WTC11 (cell line): ENCODE data around the gene RBP7. TPM values are rescaled to one million over a fixed set of nuclear protein-coding genes. Genes with fewer than 3 reads are reported as not detected.

ENCODE experiments used
- ATAC-seq: fragments of 200-7000 bp; cut with Tn5 transposase; 2 replicates; pipeline ENCODE4 v1.10.0; 2021; ENCODE audit warnings: mild to moderate bottlenecking, moderate library complexity
- CTCF ChIA-PET: fragments of 300-600 bp; sonication (Branson Sonifier 250); formaldehyde crosslinking; loops from one replicate; lab custom pipeline; 2021; ENCODE audit warnings: antibody characterized with exemption; lab: Charles Lee
- POLR2A ChIA-PET: fragments of 350-600 bp; sonication (Branson Sonifier 250); formaldehyde crosslinking; loops from one replicate; lab custom pipeline; 2021; ENCODE audit warnings: antibody characterized with exemption; lab: Charles Lee
- DNase-seq: peaks from one replicate; pipeline ENCODE4 v3.0.0; 2021; ENCODE audit warnings: low spot score
- H3K27ac Mint-ChIP-seq: 2 replicates; pipeline ENCODE4 v1.8.0; 2021; ENCODE audit warnings: mixed read lengths
- H3K27me3 Mint-ChIP-seq: 2 replicates; pipeline ENCODE4 v1.8.0; 2021; ENCODE audit warnings: low read depth, mild to moderate bottlenecking, moderate library complexity, mixed read lengths
- H3K36me3 Mint-ChIP-seq: 2 replicates; pipeline ENCODE4 v1.8.0; 2021; ENCODE audit warnings: mixed read lengths
- H3K4me1 Mint-ChIP-seq: 2 replicates; pipeline ENCODE4 v1.8.0; 2022; ENCODE audit warnings: mixed read lengths
- H3K4me3 Mint-ChIP-seq: 2 replicates; pipeline ENCODE4 v1.8.0; 2021; ENCODE audit warnings: mild to moderate bottlenecking, moderate library complexity, mixed read lengths
- H3K9me3 Mint-ChIP-seq: 2 replicates; pipeline ENCODE4 v1.8.0; 2021; ENCODE audit warnings: mixed read lengths
- ATF1 ChIP-seq: sonication (generic); formaldehyde crosslinking; IDR thresholded peaks from 2 replicates; pipeline ENCODE4 v1.8.1; 2023; ENCODE audit warnings: mild to moderate bottlenecking, moderate library complexity, missing genetic modification reagents
- FOXP1 ChIP-seq: sonication (generic); formaldehyde crosslinking; IDR thresholded peaks from 2 replicates; pipeline ENCODE4 v1.8.0; 2022; ENCODE audit warnings: missing genetic modification reagents, mild to moderate bottlenecking, moderate library complexity, borderline replicate concordance
- HMGA2 ChIP-seq: fragments of 250-450 bp; sonication (Bioruptor Pico); IDR thresholded peaks from 2 replicates; pipeline ENCODE4 v1.4.0; 2021; ENCODE audit warnings: mild to moderate bottlenecking, moderate library complexity
- JAZF1 ChIP-seq: fragments of 250-450 bp; sonication (Bioruptor Pico); IDR thresholded peaks from 2 replicates; pipeline ENCODE4 v1.9.0; 2021; ENCODE audit warnings: moderate library complexity, mild to moderate bottlenecking, inconsistent platforms
- MXD4 ChIP-seq: fragments of 250-450 bp; sonication (Bioruptor Pico); IDR thresholded peaks from 2 replicates; pipeline ENCODE4 v1.8.0; 2021; ENCODE audit warnings: mild to moderate bottlenecking, moderate library complexity, borderline replicate concordance
- NFATC4 ChIP-seq: fragments of 250-450 bp; sonication (Bioruptor Pico); IDR thresholded peaks from 2 replicates; pipeline ENCODE4 v1.9.0; 2021; ENCODE audit warnings: mild to moderate bottlenecking
- NR2C2 ChIP-seq: sonication (generic); formaldehyde crosslinking; IDR thresholded peaks from 2 replicates; pipeline ENCODE4 v1.8.0; 2022; ENCODE audit warnings: mild to moderate bottlenecking, missing genetic modification reagents
- OVOL2 ChIP-seq: fragments of 250-450 bp; sonication (Bioruptor Pico); IDR thresholded peaks from 2 replicates; pipeline ENCODE4 v1.9.0; 2021; ENCODE audit warnings: mild to moderate bottlenecking, borderline replicate concordance
- PRRX2 ChIP-seq: fragments of 250-450 bp; sonication (Bioruptor Pico); IDR thresholded peaks from 2 replicates; pipeline ENCODE4 v1.8.0; 2021; ENCODE audit warnings: mild to moderate bottlenecking
- RORB ChIP-seq: fragments of 250-450 bp; sonication (Bioruptor Pico); IDR thresholded peaks from 2 replicates; pipeline ENCODE4 v1.9.0; 2021; ENCODE audit warnings: mild to moderate bottlenecking
- SP1 ChIP-seq: sonication (generic); formaldehyde crosslinking; conservative IDR thresholded peaks from 2 replicates; pipeline ENCODE4 v1.8.1; 2022; ENCODE audit warnings: missing genetic modification reagents
- ZBTB21 ChIP-seq: sonication (generic); formaldehyde crosslinking; IDR thresholded peaks from 2 replicates; pipeline ENCODE4 v1.8.1; 2023; ENCODE audit warnings: mild to moderate bottlenecking, missing genetic modification reagents, borderline replicate concordance
- ZNF121 ChIP-seq: sonication (generic); formaldehyde crosslinking; IDR thresholded peaks from 2 replicates; pipeline ENCODE4 v1.8.0; 2023; ENCODE audit warnings: missing genetic modification reagents
- ZNF396 ChIP-seq: fragments of 250-450 bp; sonication (Bioruptor Pico); IDR thresholded peaks from 2 replicates; pipeline ENCODE4 v1.8.0; 2021; ENCODE audit warnings: mild to moderate bottlenecking, moderate library complexity, borderline replicate concordance
- ZNF416 ChIP-seq: fragments of 250-450 bp; sonication (Bioruptor Pico); IDR thresholded peaks from 2 replicates; pipeline ENCODE4 v1.9.0; 2021; ENCODE audit warnings: mild to moderate bottlenecking, inconsistent platforms
- total RNA-seq: library from RNA; stranded (reverse); gene quantifications from 3 replicates; pipeline ENCODE4 v1.2.3, GENCODE V29; 2021
- TF ChIP-seq, protein P1 (sequence below): sonication (generic); formaldehyde crosslinking; IDR thresholded peaks from 2 replicates; pipeline ENCODE4 v1.8.0; 2022; ENCODE audit warnings: mild to moderate bottlenecking, missing genetic modification reagents
- TF ChIP-seq, protein P2 (sequence below): sonication (generic); formaldehyde crosslinking; IDR thresholded peaks from 2 replicates; pipeline ENCODE4 v1.8.1; 2023; ENCODE audit warnings: mild to moderate bottlenecking, missing genetic modification reagents, moderate library complexity
- TF ChIP-seq, protein P3 (sequence below): sonication (generic); formaldehyde crosslinking; IDR thresholded peaks from 2 replicates; pipeline ENCODE4 v1.8.0; 2022; ENCODE audit warnings: mild to moderate bottlenecking, missing genetic modification reagents
- TF ChIP-seq, protein P4 (sequence below): fragments of 250-450 bp; sonication (Bioruptor Pico); conservative IDR thresholded peaks from 2 replicates; pipeline ENCODE4 v1.9.0; 2021; ENCODE audit warnings: mild to moderate bottlenecking
- TF ChIP-seq, protein P5 (sequence below): sonication (generic); formaldehyde crosslinking; IDR thresholded peaks from 2 replicates; pipeline ENCODE4 v1.8.1; 2022; ENCODE audit warnings: mild to moderate bottlenecking, missing genetic modification reagents, moderate library complexity, borderline replicate concordance
- TF ChIP-seq, protein P6 (sequence below): sonication (generic); formaldehyde crosslinking; IDR thresholded peaks from 2 replicates; pipeline ENCODE4 v1.8.1; 2022; ENCODE audit warnings: missing genetic modification reagents, borderline replicate concordance
- TF ChIP-seq, protein P7 (sequence below): sonication (generic); formaldehyde crosslinking; conservative IDR thresholded peaks from 2 replicates; pipeline ENCODE4 v1.8.1; 2022; ENCODE audit warnings: mild to moderate bottlenecking, missing genetic modification reagents
- TF ChIP-seq, protein P8 (sequence below): sonication (generic); formaldehyde crosslinking; IDR thresholded peaks from 2 replicates; pipeline ENCODE4 v1.8.1; 2023; ENCODE audit warnings: mild to moderate bottlenecking, missing genetic modification reagents, moderate library complexity

RBP7 gene
- total RNA-seq, 1 experiment from 2014 or later: 3.2 TPM

DNA sequence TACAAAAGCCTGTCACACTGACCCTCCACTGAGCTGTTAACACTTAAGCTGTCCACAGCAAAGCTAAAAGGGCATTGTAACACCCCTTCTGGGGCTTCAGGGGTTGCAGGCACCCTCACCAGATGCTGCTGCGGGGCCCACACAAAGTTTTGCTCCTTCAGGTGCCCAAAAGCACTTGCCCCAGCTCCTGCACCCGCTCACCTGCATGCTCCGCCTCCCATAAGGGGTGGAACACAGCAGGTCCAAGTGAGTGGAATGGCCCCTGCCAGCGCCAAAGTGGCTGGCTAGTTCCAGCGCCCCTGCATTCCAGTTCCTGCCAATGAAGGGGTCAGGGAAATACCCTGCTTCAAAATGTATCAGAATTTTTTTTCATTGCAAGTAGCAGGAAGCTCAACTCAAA, 7.3 kb upstream of the RBP7 start:
- no peak for ATAC-seq
- DNase-seq: no peak
- ChIA-PET POLR2A (interaction anchor here (0.6 kb wide), 1 partner anchor 44 kb away, joined by 3 read pairs; no protein-coding TSS in a partner anchor), CTCF (interaction anchor here (1.0 kb wide), 1 partner anchor 90 kb away, joined by 3 read pairs; no protein-coding TSS in a partner anchor)
- Mint-ChIP-seq H3K27me3 (peaks cover 8% of the 10 kb centered on the region), H3K4me1 (no peaks in the 10 kb centered on the region), H3K36me3 (no peaks in the 10 kb centered on the region), H3K27ac (no peak overlapping the region), H3K9me3 (no peaks in the 10 kb centered on the region), H3K4me3 (no peak overlapping the region)
- no peak for TF ChIP-seq HMGA2 (CRISPR knock-in tag)
- TF ChIP-seq OVOL2 (CRISPR knock-in tag): no peak
- no peak for TF ChIP-seq ZNF396 (CRISPR knock-in tag)

DNA sequence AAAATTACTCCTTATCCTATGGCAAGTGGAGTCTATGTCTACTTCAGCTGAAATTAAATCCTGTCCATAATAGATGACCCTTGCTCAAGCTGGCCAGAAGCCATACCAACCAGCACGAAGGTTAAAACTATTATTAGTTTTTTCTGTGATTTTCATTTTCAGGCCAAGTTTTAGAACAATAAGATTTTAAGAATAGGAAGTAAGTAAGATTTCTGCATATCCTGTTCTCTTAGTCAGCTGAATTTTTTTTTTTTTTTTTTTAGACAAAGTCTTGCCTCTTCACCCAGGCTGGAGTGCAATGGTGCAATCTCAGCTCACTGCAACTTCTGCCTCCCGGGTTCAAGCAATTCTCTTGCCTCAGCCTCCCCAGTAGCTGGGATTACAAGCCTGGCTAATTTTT, 6.1 kb upstream of the RBP7 start:
- POLR2A ChIA-PET: no interaction called here

DNA sequence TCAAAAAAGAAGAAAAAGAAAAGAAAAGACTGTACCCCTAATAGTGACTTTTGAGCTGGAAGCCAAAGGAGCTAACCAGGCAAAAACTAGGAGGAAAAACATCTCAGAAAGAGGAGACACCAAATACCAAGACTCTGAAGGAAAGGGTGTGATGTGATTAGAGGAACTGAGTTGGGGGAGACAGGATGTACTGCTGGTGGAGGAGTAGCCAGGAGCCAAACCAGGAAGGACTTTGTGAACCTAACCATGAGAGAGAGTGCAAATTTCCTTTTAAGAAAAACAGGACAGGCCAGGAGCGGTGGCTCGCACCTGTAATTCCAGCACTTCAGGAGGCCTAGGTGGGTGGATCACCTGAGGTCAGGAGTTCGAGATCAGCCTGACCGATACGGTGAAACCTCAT, 4.1 kb upstream of the RBP7 start:
- Mint-ChIP-seq H3K4me1 (peaks cover 4% of the 10 kb centered on the region; the same call in 1 of the 2 replicates), H3K4me3 (no peak overlapping the region), H3K9me3 (no peaks in the 10 kb centered on the region), H3K36me3 (no peaks in the 10 kb centered on the region), H3K27ac (no peak overlapping the region), H3K27me3 (peaks cover 37% of the 10 kb centered on the region)
- ATAC-seq (no peak), DNase-seq (no peak)
- ChIA-PET CTCF (no interaction called here), POLR2A (no interaction called here)
- no peak for TF ChIP-seq ZBTB21
- TF ChIP-seq, protein P1, sequence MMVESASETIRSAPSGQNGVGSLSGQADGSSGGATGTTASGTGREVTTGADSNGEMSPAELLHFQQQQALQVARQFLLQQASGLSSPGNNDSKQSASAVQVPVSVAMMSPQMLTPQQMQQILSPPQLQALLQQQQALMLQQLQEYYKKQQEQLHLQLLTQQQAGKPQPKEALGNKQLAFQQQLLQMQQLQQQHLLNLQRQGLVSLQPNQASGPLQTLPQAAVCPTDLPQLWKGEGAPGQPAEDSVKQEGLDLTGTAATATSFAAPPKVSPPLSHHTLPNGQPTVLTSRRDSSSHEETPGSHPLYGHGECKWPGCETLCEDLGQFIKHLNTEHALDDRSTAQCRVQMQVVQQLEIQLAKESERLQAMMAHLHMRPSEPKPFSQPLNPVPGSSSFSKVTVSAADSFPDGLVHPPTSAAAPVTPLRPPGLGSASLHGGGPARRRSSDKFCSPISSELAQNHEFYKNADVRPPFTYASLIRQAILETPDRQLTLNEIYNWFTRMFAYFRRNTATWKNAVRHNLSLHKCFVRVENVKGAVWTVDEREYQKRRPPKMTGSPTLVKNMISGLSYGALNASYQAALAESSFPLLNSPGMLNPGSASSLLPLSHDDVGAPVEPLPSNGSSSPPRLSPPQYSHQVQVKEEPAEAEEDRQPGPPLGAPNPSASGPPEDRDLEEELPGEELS (CRISPR knock-in tag): no peak
- TF ChIP-seq, protein P2, sequence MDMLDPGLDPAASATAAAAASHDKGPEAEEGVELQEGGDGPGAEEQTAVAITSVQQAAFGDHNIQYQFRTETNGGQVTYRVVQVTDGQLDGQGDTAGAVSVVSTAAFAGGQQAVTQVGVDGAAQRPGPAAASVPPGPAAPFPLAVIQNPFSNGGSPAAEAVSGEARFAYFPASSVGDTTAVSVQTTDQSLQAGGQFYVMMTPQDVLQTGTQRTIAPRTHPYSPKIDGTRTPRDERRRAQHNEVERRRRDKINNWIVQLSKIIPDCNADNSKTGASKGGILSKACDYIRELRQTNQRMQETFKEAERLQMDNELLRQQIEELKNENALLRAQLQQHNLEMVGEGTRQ (CRISPR knock-in tag): no peak
- TF ChIP-seq, protein P3, sequence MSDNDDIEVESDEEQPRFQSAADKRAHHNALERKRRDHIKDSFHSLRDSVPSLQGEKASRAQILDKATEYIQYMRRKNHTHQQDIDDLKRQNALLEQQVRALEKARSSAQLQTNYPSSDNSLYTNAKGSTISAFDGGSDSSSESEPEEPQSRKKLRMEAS: no peak
- TF ChIP-seq SP1: no peak
- no peak for TF ChIP-seq MXD4 (CRISPR knock-in tag)
- TF ChIP-seq, protein P4, sequence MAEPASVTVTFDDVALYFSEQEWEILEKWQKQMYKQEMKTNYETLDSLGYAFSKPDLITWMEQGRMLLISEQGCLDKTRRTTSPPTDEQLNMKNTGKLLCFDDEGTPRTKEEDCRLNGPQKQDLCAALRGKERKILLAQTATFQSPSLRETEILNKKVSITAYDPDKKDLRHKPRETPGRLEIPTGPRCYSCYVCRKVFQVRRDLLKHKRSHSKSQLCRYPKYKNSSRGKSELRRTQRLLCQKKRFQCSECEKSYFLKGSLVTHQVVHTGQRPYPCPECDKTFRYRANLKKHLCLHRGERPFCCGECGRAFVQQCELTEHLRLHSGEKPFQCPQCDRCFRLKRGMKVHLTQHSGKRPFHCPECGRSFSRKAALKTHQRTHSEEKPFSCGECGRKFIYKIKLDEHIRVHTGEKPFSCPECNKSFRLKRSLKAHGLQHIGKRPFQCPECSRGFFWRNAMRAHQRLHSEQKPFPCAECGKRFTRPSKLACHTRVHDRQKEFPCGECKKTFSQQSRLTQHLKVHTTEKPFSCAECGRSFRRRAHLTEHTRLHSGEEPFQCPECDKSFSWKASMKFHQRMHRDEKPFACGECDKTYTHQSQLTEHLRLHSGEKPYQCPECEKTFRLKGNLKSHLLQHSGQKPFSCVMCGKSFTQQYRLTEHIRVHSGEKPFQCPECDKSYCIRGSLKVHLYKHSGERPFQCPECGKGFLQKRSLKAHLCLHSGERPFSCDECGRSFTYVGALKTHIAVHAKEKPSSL (CRISPR knock-in tag): no peak
- TF ChIP-seq ZNF416: no peak
- TF ChIP-seq ZNF121: no peak
- TF ChIP-seq JAZF1 (CRISPR knock-in tag): no peak
- TF ChIP-seq FOXP1 (CRISPR knock-in tag): no peak
- TF ChIP-seq NR2C2 (CRISPR knock-in tag): no peak
- no peak for TF ChIP-seq HMGA2 (CRISPR knock-in tag)
- TF ChIP-seq, protein P5, sequence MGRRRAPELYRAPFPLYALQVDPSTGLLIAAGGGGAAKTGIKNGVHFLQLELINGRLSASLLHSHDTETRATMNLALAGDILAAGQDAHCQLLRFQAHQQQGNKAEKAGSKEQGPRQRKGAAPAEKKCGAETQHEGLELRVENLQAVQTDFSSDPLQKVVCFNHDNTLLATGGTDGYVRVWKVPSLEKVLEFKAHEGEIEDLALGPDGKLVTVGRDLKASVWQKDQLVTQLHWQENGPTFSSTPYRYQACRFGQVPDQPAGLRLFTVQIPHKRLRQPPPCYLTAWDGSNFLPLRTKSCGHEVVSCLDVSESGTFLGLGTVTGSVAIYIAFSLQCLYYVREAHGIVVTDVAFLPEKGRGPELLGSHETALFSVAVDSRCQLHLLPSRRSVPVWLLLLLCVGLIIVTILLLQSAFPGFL (CRISPR knock-in tag): no peak
- TF ChIP-seq RORB: no peak
- no peak for TF ChIP-seq ZNF396 (CRISPR knock-in tag)

More for the DNA sequence above, 6.1 kb upstream of the RBP7 start:
- ATAC-seq (no peak), DNase-seq (no peak)
- Mint-ChIP-seq H3K9me3 (no peaks in the 10 kb centered on the region), H3K36me3 (no peaks in the 10 kb centered on the region), H3K4me1 (no peaks in the 10 kb centered on the region), H3K4me3 (no peak overlapping the region), H3K27ac (no peak overlapping the region), H3K27me3 (peaks cover 20% of the 10 kb centered on the region)
- CTCF ChIA-PET: no interaction called here
- TF ChIP-seq, protein P6, sequence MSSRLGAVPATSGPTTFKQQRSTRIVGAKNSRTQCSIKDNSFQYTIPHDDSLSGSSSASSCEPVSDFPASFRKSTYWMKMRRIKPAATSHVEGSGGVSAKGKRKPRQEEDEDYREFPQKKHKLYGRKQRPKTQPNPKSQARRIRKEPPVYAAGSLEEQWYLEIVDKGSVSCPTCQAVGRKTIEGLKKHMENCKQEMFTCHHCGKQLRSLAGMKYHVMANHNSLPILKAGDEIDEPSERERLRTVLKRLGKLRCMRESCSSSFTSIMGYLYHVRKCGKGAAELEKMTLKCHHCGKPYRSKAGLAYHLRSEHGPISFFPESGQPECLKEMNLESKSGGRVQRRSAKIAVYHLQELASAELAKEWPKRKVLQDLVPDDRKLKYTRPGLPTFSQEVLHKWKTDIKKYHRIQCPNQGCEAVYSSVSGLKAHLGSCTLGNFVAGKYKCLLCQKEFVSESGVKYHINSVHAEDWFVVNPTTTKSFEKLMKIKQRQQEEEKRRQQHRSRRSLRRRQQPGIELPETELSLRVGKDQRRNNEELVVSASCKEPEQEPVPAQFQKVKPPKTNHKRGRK (CRISPR knock-in tag): no peak
- TF ChIP-seq, protein P7, sequence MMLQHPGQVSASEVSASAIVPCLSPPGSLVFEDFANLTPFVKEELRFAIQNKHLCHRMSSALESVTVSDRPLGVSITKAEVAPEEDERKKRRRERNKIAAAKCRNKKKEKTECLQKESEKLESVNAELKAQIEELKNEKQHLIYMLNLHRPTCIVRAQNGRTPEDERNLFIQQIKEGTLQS: no peak
- TF ChIP-seq NR2C2 (CRISPR knock-in tag) (no peak), PRRX2 (CRISPR knock-in tag) (no peak), ATF1 (CRISPR knock-in tag) (no peak), ZBTB21 (no peak), NFATC4 (CRISPR knock-in tag) (no peak)
- TF ChIP-seq, protein P8, sequence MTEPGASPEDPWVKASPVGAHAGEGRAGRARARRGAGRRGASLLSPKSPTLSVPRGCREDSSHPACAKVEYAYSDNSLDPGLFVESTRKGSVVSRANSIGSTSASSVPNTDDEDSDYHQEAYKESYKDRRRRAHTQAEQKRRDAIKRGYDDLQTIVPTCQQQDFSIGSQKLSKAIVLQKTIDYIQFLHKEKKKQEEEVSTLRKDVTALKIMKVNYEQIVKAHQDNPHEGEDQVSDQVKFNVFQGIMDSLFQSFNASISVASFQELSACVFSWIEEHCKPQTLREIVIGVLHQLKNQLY (CRISPR knock-in tag): no peak
